ENCODE data around the gene PSMA3.

The PSMA3 gene

GRCh38 chr14:58244556-58245387, at the start of gene PSMA3:
Gene PSMA3, plus strand, starts transcription at chr14:58244843. Its CDS starts 78 bp downstream, at chr14:58244921.
- no peak for TF ChIP-seq CTCF (IDR thresholded peaks at IDR 0.05; ENCODE audit: low read depth, low read length, missing control alignments)
- H3K4me3 ChIP-seq (ENCODE audit: low read depth, low read length), result peak within 1 kb of the TSS; percentile 100
- in situ Hi-C loops (cut with HindIII; ENCODE audit: low sequenced_read_pairs), result no loop called here
- DNase-seq (ENCODE audit: low read depth), result peak; percentile 95

DNA sequence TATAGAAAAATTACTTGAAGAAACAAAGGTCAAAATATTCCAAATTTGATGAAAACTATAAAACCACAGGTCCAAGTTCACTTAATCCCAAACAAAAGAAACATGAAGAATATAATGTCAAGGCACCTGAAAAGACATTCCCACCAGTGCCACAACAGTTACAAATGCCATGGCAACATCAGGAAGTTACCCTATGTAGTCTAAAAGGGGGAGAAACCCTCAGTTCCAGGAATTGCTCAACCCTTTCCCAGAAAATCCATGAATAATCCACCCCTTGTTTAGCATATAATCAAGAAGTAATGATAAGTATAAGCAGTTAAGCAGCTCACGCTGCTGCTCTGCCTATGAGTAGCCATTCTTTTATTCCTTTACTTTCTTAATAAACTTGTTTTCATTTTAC, 48.4 kb upstream of the PSMA3 start:
- no peak overlapping the region for H3K4me3 ChIP-seq (ENCODE audit: low read depth, low read length)
- in situ Hi-C loops (cut with HindIII; ENCODE audit: low sequenced_read_pairs), result no loop called here
- DNase-seq (ENCODE audit: low read depth), result no peak
- no peak for TF ChIP-seq CTCF (IDR thresholded peaks at IDR 0.05; ENCODE audit: low read depth, low read length, missing control alignments)

GRCh38 chr14:58198086-58198485, 46.6 kb upstream of the PSMA3 start:
- no peak overlapping the region for H3K4me3 ChIP-seq (ENCODE audit: low read depth, low read length)
- TF ChIP-seq CTCF (IDR thresholded peaks at IDR 0.05; ENCODE audit: low read depth, low read length, missing control alignments), result no peak
- DNase-seq (ENCODE audit: low read depth), result no peak
- in situ Hi-C loops (cut with HindIII; ENCODE audit: low sequenced_read_pairs), result no loop called here

DNA sequence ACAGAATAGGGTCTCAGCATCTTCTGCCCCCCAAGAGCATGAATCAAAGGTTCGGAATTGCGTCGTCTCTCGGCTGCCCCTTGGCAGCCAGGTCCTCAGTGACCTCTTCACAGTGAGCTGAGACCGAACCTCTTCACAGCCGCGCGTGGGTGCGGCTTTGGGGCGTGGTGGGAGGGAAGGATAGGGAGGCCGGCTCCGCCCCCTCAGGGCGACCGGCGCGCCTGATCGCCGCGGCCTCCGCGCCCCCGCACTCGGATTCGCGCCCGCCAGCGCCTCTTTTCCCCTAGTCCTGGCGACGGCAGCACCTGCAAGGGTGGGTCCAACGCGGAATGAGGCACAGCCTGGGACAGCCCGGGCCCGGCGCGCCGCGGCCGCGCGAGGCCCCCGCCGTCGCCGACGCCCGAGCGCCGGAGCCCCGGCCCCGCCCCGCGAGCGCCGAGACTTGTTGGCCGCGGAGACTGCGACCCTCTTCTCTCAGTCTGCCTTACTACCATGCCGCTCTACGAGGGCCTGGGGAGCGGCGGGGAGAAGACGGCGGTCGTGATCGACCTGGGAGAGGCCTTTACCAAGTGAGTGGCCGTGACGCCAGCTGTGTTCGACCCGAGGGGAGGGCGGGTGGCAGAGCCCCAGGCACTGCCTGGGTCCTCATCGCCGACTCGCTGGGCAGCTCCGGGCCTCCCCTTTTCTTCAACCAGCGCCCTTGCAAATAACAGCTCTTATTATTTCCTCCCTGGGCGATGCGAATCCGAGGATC, 44.7 kb upstream of the PSMA3 start, which contains the start of gene ACTR10:
ACTR10 (plus strand) TSS at position 424 of the 754 bp plus-strand sequence; CDS start at position 493, 69 bp downstream.
- no peak for TF ChIP-seq CTCF (IDR thresholded peaks at IDR 0.05; ENCODE audit: low read depth, low read length, missing control alignments)
- H3K4me3 ChIP-seq (ENCODE audit: low read depth, low read length), result peak within 1 kb of the TSS; percentile 81
- peak; percentile 26 for DNase-seq (ENCODE audit: low read depth)
- in situ Hi-C loops (cut with HindIII; ENCODE audit: low sequenced_read_pairs), result loop anchor here (5.0 kb wide), 1 partner anchor 88 kb away; no protein-coding TSS in a partner anchor

GRCh38 chr14:58200480-58200841, 44.2 kb upstream of the PSMA3 start:
- no peak for DNase-seq (ENCODE audit: low read depth)
- peak overlapping the region; percentile 81 for H3K4me3 ChIP-seq (ENCODE audit: low read depth, low read length)
- TF ChIP-seq CTCF (IDR thresholded peaks at IDR 0.05; ENCODE audit: low read depth, low read length, missing control alignments), result no peak
- in situ Hi-C loops (cut with HindIII; ENCODE audit: low sequenced_read_pairs), result loop anchor here (5.0 kb wide), 1 partner anchor 88 kb away; no protein-coding TSS in a partner anchor

DNA sequence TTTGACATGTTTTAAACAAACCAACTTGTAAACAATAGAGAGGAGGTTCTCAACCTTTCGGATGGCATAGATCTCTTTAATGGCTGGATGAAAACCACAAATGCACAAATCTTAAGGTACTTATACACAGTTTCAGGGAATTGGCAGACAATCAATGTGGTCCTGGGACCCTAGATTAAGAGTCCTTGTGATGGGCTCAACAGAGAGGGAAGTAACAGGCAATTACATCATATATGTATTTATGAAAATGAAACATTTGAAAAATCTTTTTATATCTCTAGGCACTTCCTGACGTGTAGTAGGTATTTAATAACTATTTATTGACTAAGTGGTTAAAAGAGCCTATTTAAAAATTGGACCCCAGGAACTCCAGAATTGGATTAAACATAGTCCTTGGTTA, 43.8 kb upstream of the PSMA3 start:
- DNase-seq (ENCODE audit: low read depth), result no peak
- TF ChIP-seq CTCF (IDR thresholded peaks at IDR 0.05; ENCODE audit: low read depth, low read length, missing control alignments), result no peak
- peak overlapping the region; percentile 81 for H3K4me3 ChIP-seq (ENCODE audit: low read depth, low read length)
- in situ Hi-C loops (cut with HindIII; ENCODE audit: low sequenced_read_pairs), result loop anchor here (5.0 kb wide), 1 partner anchor 89 kb away; no protein-coding TSS in a partner anchor
